GM23338 (cell line): Measurements from ENCODE around the gene CASTOR2.

ENCODE experiments used
- CREB1 ChIP-seq: fragments of 250-450 bp; sonication (Bioruptor Pico); IDR thresholded peaks from 2 replicates; pipeline ENCODE4 v1.5.0; 2020; ENCODE audit warnings: low read depth, mild to moderate bottlenecking, moderate library complexity
- EZH2 ChIP-seq: fragments of 200-600 bp; sonication (generic); IDR thresholded peaks from one replicate; pipeline ENCODE4 v1.8.0; 2017; ENCODE audit warnings: antibody characterized with exemption, mild to moderate bottlenecking, low read depth; ENCODE audit not compliant: unreplicated experiment
- EZH2phosphoT487 ChIP-seq: fragments of 200-600 bp; sonication (generic); IDR thresholded peaks from one replicate; pipeline ENCODE4 v1.8.1; 2018; ENCODE audit warnings: antibody characterized with exemption; ENCODE audit not compliant: unreplicated experiment
- ZNF331 ChIP-seq: fragments of 250-450 bp; sonication (Bioruptor Pico); IDR thresholded peaks from 2 replicates; pipeline ENCODE4 v1.5.0; 2020; ENCODE audit warnings: low read depth, mild to moderate bottlenecking, moderate library complexity
- TF ChIP-seq, protein P1 (sequence below): IDR thresholded peaks from one replicate; pipeline ENCODE4 v1.6.1; 2018; ENCODE audit warnings: antibody characterized with exemption; ENCODE audit not compliant: unreplicated experiment
- TF ChIP-seq, protein P2 (sequence below), 2 experiments: fragments of 200-600 bp in 1 of 2; sonication (generic) in 1 of 2; conservative IDR thresholded peaks; 2 replicates each; pipeline versions ENCODE4 v1.5.1 to v1.6.1; 2016 to 2017; ENCODE audit warnings: antibody characterized with exemption in 2 of 2, low read depth in 2 of 2, mild to moderate bottlenecking in 2 of 2, moderate library complexity in 1 of 2

DNA sequence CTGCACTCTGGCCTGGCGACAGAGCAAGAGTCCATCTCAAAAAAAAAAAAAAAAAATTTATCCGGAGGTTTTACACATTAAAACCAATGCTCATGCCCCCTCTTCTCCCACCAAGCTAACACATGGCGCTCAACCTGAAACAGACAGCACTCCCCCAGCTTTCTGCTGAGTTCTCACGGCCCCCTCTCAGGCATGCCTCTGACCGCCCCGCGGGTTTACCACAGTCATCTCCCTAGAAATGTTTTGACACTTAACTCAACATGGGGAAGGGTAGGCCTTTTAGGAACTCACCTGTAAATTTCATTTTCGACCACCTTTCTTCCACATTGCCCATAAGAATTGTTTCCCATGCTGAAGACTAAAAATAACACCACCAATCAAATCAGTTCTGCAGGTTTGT is 99.8 kb downstream of the CASTOR2 start:
- TF ChIP-seq CREB1 (no peak), EZH2phosphoT487 (no peak), EZH2 (no peak), ZNF331 (CRISPR knock-in tag) (no peak)
- TF ChIP-seq, protein P1, sequence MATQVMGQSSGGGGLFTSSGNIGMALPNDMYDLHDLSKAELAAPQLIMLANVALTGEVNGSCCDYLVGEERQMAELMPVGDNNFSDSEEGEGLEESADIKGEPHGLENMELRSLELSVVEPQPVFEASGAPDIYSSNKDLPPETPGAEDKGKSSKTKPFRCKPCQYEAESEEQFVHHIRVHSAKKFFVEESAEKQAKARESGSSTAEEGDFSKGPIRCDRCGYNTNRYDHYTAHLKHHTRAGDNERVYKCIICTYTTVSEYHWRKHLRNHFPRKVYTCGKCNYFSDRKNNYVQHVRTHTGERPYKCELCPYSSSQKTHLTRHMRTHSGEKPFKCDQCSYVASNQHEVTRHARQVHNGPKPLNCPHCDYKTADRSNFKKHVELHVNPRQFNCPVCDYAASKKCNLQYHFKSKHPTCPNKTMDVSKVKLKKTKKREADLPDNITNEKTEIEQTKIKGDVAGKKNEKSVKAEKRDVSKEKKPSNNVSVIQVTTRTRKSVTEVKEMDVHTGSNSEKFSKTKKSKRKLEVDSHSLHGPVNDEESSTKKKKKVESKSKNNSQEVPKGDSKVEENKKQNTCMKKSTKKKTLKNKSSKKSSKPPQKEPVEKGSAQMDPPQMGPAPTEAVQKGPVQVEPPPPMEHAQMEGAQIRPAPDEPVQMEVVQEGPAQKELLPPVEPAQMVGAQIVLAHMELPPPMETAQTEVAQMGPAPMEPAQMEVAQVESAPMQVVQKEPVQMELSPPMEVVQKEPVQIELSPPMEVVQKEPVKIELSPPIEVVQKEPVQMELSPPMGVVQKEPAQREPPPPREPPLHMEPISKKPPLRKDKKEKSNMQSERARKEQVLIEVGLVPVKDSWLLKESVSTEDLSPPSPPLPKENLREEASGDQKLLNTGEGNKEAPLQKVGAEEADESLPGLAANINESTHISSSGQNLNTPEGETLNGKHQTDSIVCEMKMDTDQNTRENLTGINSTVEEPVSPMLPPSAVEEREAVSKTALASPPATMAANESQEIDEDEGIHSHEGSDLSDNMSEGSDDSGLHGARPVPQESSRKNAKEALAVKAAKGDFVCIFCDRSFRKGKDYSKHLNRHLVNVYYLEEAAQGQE = no peak
- TF ChIP-seq, protein P2, sequence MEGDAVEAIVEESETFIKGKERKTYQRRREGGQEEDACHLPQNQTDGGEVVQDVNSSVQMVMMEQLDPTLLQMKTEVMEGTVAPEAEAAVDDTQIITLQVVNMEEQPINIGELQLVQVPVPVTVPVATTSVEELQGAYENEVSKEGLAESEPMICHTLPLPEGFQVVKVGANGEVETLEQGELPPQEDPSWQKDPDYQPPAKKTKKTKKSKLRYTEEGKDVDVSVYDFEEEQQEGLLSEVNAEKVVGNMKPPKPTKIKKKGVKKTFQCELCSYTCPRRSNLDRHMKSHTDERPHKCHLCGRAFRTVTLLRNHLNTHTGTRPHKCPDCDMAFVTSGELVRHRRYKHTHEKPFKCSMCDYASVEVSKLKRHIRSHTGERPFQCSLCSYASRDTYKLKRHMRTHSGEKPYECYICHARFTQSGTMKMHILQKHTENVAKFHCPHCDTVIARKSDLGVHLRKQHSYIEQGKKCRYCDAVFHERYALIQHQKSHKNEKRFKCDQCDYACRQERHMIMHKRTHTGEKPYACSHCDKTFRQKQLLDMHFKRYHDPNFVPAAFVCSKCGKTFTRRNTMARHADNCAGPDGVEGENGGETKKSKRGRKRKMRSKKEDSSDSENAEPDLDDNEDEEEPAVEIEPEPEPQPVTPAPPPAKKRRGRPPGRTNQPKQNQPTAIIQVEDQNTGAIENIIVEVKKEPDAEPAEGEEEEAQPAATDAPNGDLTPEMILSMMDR (conservative IDR thresholded peaks at IDR 0.05; ENCODE audit: low read depth in 2 of 2) = no peak
